Nephron progenitor cell (in vitro differentiated cells): Measurements from ENCODE around the gene SPG11.
"Not testable (repeated sequence)": the region's sequence is repeated elsewhere in the genome, so short reads cannot be mapped to it uniquely, and the experiment has no call there.

Source experiments
- DNase-seq: peaks from one replicate; pipeline ENCODE4 v3.0.0; 2021
- H3K27ac Mint-ChIP-seq: 2 replicates; pipeline ENCODE4 v1.8.0; 2021; ENCODE audit warnings: mild to moderate bottlenecking, moderate library complexity, mixed read lengths
- H3K27me3 Mint-ChIP-seq: 2 replicates; pipeline ENCODE4 v1.8.0; 2021; ENCODE audit warnings: mild to moderate bottlenecking, low read depth, mixed read lengths; ENCODE audit not compliant: poor library complexity
- H3K36me3 Mint-ChIP-seq: 2 replicates; pipeline ENCODE4 v1.8.0; 2021; ENCODE audit warnings: low read depth, mixed read lengths
- H3K4me1 Mint-ChIP-seq: 2 replicates; pipeline ENCODE4 v1.8.0; 2021; ENCODE audit warnings: mixed read lengths
- H3K4me3 Mint-ChIP-seq: 2 replicates; pipeline ENCODE4 v1.8.0; 2021; ENCODE audit warnings: mild to moderate bottlenecking, moderate library complexity, mixed read lengths
- H3K9me3 Mint-ChIP-seq: 2 replicates; pipeline ENCODE4 v1.8.0; 2021; ENCODE audit warnings: mild to moderate bottlenecking, moderate library complexity, mixed read lengths
- TF ChIP-seq, protein P1 (sequence below): fragments of 200-600 bp; sonication (generic); IDR thresholded peaks from 2 replicates; pipeline ENCODE4 v1.5.0; 2021; ENCODE audit warnings: antibody characterized with exemption

Gene SPG11

DNA sequence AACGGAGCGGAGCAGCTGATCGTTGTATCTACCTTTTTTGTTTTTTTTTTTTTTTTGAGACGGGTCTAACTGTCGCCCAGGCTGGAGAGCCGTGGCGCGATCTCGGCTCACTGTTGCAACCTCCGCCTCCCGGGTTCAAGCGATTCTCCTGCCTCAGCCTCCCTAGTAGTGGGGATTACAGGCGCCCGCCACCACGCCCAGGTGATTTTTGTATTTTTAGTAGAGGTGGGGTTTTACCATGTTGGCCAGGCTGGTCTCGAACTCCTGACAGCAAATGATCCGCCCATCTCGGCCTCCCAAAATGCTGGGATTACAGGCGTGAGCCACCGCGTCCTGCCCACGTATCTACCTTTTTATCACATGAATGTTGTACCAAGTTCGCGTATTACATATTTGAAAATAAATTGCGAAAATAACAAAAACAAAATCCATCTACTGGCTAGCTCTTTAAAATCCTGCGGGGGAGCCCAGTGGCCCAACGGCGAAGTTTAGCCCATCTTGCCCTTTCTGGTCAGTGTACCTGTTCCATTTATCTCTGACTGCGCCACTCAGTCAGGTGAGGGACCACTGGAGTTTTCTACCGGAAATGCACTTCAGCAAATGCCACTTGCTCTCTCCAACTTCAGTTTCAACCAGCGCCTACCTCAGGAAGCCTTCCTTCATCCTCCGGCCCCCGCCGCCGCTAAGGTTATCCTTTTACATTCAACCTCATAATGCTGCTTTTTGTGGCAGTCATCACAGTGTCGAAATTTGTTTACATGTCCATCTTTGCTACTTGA lies 127.8 kb downstream of the SPG11 start:
- Mint-ChIP-seq H3K27me3 (peaks cover 3% of the 10 kb centered on the region), H3K9me3 (no peaks in the 10 kb centered on the region), H3K27ac (peak overlapping the region; percentile 98), H3K36me3 (peaks cover 20% of the 10 kb centered on the region), H3K4me3 (peak overlapping the region; percentile 90), H3K4me1 (peaks cover 30% of the 10 kb centered on the region)
- DNase-seq: peak; percentile 29
- TF ChIP-seq, protein P1, sequence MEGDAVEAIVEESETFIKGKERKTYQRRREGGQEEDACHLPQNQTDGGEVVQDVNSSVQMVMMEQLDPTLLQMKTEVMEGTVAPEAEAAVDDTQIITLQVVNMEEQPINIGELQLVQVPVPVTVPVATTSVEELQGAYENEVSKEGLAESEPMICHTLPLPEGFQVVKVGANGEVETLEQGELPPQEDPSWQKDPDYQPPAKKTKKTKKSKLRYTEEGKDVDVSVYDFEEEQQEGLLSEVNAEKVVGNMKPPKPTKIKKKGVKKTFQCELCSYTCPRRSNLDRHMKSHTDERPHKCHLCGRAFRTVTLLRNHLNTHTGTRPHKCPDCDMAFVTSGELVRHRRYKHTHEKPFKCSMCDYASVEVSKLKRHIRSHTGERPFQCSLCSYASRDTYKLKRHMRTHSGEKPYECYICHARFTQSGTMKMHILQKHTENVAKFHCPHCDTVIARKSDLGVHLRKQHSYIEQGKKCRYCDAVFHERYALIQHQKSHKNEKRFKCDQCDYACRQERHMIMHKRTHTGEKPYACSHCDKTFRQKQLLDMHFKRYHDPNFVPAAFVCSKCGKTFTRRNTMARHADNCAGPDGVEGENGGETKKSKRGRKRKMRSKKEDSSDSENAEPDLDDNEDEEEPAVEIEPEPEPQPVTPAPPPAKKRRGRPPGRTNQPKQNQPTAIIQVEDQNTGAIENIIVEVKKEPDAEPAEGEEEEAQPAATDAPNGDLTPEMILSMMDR: no peak

DNA sequence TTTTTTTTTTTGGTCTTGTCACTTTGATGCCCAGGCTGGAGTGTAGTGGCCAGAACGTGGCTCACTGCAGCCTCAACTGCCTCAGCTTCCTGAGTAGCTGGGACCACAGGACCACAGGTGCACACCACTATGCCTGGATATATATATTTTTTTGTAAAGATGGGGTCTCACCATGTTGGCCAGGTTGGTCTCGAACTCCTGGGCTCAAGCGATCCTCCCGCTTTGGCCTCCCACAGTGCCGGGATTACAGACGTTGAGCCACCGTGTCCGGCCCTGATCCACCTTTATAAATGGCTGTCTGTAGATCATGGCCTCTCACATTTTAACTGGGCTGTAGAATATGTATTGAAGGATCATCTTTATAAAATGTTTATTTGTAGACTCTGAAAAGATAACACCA lies 128.4 kb downstream of the SPG11 start:
- peak overlapping the region; percentile 90 for H3K4me3 Mint-ChIP-seq
- H3K9me3 Mint-ChIP-seq: no peaks in the 10 kb centered on the region
- H3K36me3 Mint-ChIP-seq: peaks cover 15% of the 10 kb centered on the region
- H3K27ac Mint-ChIP-seq: peak overlapping the region; percentile 70
- TF ChIP-seq, protein P1: no peak
- H3K27me3 Mint-ChIP-seq: peaks cover 3% of the 10 kb centered on the region
- no peak for DNase-seq
- peaks cover 33% of the 10 kb centered on the region for H3K4me1 Mint-ChIP-seq

DNA sequence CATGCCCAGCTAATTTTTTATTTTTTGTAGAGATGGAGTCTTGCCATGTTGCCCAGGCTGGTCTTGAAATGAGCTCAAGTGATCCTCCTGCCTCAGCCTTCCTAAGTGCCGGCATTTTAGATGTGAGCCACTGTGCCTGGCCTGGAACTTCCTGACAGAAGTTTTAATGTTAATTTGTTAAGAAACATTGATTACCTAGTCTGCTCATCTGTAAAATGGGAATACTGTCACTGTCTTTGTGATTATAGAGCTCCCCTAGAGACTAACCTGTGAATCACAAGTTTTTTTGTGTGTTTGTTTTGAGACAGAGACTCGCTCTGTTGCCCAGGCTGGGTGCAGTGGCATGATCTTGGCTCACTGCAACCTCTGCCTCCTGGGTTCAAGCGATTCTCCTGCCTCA lies 130.8 kb downstream of the SPG11 start:
- Mint-ChIP-seq H3K27ac (no peak overlapping the region), H3K27me3 (peaks cover 3% of the 10 kb centered on the region), H3K36me3 (peaks cover 9% of the 10 kb centered on the region), H3K9me3 (no peaks in the 10 kb centered on the region), H3K4me1 (peaks cover 25% of the 10 kb centered on the region), H3K4me3 (no peak overlapping the region)
- no peak for DNase-seq
- TF ChIP-seq, protein P1: no peak

DNA sequence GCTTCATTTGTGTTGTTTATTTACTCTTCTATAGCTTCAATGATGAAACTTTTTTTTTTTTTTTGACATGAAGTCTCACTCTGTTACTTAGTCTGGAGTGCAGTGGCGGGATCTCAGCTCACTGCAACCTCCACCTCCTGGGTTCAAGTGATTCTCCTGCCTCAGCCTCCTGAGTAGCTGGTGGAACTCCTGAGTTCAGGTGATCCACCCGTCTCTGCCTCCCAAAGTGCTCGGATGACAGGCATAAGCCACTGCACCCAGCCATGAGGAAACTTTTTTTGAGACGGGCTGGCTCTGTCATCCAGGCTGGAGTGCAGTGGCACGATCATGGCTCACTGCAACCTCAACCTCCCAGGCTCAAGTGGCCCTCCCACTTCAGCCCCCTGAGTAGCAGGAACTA lies 131.2 kb downstream of the SPG11 start:
- H3K9me3 Mint-ChIP-seq, DNase-seq, H3K27ac Mint-ChIP-seq, H3K27me3 Mint-ChIP-seq, H3K36me3 Mint-ChIP-seq, H3K4me3 Mint-ChIP-seq: not testable (repeated sequence)
- H3K4me1 Mint-ChIP-seq: peaks cover 24% of the 10 kb centered on the region

DNA sequence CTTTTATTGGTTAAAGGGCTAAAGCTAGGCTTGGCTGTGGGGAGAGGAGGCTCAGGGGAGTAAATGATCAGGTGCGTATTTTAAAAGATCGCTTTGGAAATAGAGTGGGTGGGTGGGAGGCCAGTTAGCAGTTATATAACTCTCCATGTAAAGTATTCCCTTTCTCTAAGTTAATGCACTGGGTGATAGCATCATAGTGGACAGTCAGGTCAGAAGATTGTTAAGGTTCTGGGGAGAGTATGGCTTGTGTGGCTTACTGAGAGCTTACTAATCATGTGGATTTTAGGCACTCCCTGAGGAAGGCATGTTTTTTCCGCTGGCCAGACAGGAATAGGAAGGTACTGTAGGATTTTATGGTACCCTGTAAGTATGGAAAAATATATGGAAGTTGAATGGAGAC lies 132.8 kb downstream of the SPG11 start:
- H3K4me3 Mint-ChIP-seq: no peak overlapping the region
- H3K27ac Mint-ChIP-seq: peak overlapping the region; percentile 20
- H3K27me3 Mint-ChIP-seq: peaks cover 3% of the 10 kb centered on the region
- H3K9me3 Mint-ChIP-seq: no peaks in the 10 kb centered on the region
- peaks cover 17% of the 10 kb centered on the region for H3K4me1 Mint-ChIP-seq
- DNase-seq: no peak
- H3K36me3 Mint-ChIP-seq: peaks cover 5% of the 10 kb centered on the region
- TF ChIP-seq, protein P1: no peak

DNA sequence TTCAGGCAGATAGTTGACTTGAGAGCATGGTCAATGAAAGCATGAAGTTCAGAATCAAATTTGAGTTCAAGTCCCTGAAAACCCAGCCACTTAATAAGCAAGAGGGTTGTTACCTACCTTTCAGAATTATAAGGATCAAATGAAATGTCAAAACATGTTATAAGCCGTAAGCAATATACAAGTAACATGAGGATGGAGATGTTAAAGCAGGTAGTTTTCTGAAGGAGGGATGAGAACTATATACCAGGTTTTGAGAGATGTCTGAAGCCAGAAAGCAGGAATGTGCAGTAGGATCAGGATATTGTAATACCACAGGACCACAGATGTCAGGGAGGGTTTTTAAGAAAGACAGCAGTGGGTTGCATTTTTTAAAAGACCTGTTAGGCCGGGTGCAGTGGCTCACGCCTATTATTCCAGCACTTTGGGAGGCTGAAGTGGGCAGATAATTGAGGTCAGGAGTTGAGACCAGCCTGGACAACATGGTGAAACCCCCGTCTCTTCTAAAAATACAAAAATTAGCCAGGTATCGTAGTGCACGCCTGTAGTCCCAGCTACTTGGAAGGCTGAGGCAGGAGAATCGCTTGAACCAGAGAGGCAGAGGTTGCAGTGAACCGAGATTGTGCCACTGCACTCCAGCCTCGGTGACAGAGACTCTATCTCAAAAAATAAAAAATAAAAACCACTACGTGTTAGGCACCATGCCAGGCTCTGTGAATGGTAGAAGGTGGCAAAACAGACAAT lies 133.4 kb downstream of the SPG11 start:
- Mint-ChIP-seq H3K4me3 (no peak overlapping the region), H3K9me3 (no peaks in the 10 kb centered on the region), H3K27ac (peak overlapping the region; percentile 20), H3K4me1 (peaks cover 11% of the 10 kb centered on the region), H3K27me3 (peaks cover 3% of the 10 kb centered on the region), H3K36me3 (peaks cover 5% of the 10 kb centered on the region)
- DNase-seq: no peak
- TF ChIP-seq, protein P1: no peak
